HepG2 (cell line): ENCODE data around the gene IL21R. TPM values are rescaled to one million over a fixed set of nuclear protein-coding genes. Genes with fewer than 3 reads are reported as not detected.

Source experiments
- ATAC-seq: fragments of 200-7000 bp; cut with Tn5 transposase; 3 replicates; pipeline ENCODE4 v1.9.1; 2020; ENCODE audit warnings: mild to moderate bottlenecking, moderate library complexity
- BruUV-seq: library from RNA; stranded (reverse); fragments of 400-500 nt; replicated peaks from 2 replicates; lab custom pipeline; 2021; lab: Mats Ljungman, UMichigan
- CTCF ChIA-PET: fragments of 300-600 bp; formaldehyde crosslinking; extraction: SDS; loops from one replicate; lab custom pipeline; 2021; ENCODE audit warnings: low total read pairs, inconsistent platforms, low intra/inter-chr PET ratio; lab: Yijun Ruan, JAX
- POLR2A ChIA-PET: fragments of 350-600 bp; sonication (Branson Sonifier 250); formaldehyde crosslinking; loops from one replicate; lab custom pipeline; 2020; ENCODE audit warnings: antibody characterized with exemption, inconsistent platforms; lab: Yijun Ruan, JAX
- DNase-seq: peaks from one replicate; pipeline ENCODE4 v3.0.0-alpha.2; 2015; ENCODE audit warnings: low spot score
- FAIRE-seq: peaks from 3 replicates; lab custom pipeline; 2011; peaks lifted over from hg19 to GRCh38; lab: Jason Lieb, UNC
- H2AFZ ChIP-seq: one replicate; pipeline ENCODE4 v1.6.1; 2011; ENCODE audit warnings: low read length, inconsistent platforms
- H3K27ac ChIP-seq: fragments of 300-600 bp; 3 replicates; pipeline ENCODE4 v1.8.0; 2011; ENCODE audit warnings: mixed run types, mild to moderate bottlenecking, mixed read lengths, low read length, inconsistent platforms; ENCODE audit not compliant: insufficient read depth; ENCODE audit errors: extremely low read length
- H3K27me3 ChIP-seq, 2 experiments: fragments of 200-600 bp in 1 of 2; 2 replicates in 1 of 2; 3 replicates in 1 of 2; pipeline versions ENCODE4 v1.6.0 to v1.8.0; 2011; ENCODE audit warnings: low read length in 2 of 2, mild to moderate bottlenecking in 2 of 2, moderate library complexity in 2 of 2, inconsistent platforms in 1 of 2; ENCODE audit not compliant: insufficient read depth in 2 of 2, control insufficient read depth in 1 of 2
- H3K36me3 ChIP-seq, 2 experiments: fragments of 200-600 bp in 1 of 2; replicated peaks in 1 of 2; 2 replicates in 1 of 2; 3 replicates in 1 of 2; pipeline versions ENCODE4 v1.5.1 to v1.8.0; 2011; ENCODE audit warnings: low read length in 2 of 2, inconsistent platforms in 1 of 2; ENCODE audit not compliant: insufficient read depth in 2 of 2, control insufficient read depth in 1 of 2
- H3K4me1 ChIP-seq: 2 replicates; pipeline ENCODE4 v1.5.1; 2012; ENCODE audit warnings: low read length, inconsistent platforms; ENCODE audit not compliant: insufficient read depth
- H3K4me2 ChIP-seq: 2 replicates; pipeline ENCODE4 v1.6.0; 2011; ENCODE audit warnings: low read depth, low read length, inconsistent platforms
- H3K4me3 ChIP-seq, 3 experiments: fragments of 200-600 bp in 1 of 3; sonication (generic), shearing (Covaris generic) in 1 of 3; replicated peaks in 1 of 3; 2 replicates each; pipeline ENCODE4 v1.5.1; 2011 to 2016; ENCODE audit warnings: low read length in 3 of 3, inconsistent platforms in 2 of 3, low read depth in 2 of 3, mild to moderate bottlenecking in 2 of 3, control low read depth in 1 of 3, mixed read lengths in 1 of 3; ENCODE audit not compliant: insufficient read depth in 1 of 3
- H3K79me2 ChIP-seq: one replicate; pipeline ENCODE4 v1.6.1; 2011; ENCODE audit warnings: low read length, inconsistent platforms; ENCODE audit not compliant: insufficient read depth
- H3K9ac ChIP-seq: 2 replicates; pipeline ENCODE4 v1.6.0; 2011; ENCODE audit warnings: mild to moderate bottlenecking, low read depth, low read length, inconsistent platforms; ENCODE audit not compliant: insufficient read depth
- H3K9me3 ChIP-seq: 2 replicates; pipeline ENCODE4 v1.5.1; 2012; ENCODE audit warnings: mild to moderate bottlenecking, low read length
- H4K20me1 ChIP-seq: 2 replicates; pipeline ENCODE4 v1.6.0; 2011; ENCODE audit warnings: inconsistent platforms, mild to moderate bottlenecking, low read length, moderate library complexity; ENCODE audit not compliant: insufficient read depth
- AGO2 ChIP-seq: fragments of 200-400 bp; formaldehyde crosslinking; optimal IDR thresholded peaks from 2 replicates; pipeline ENCODE3; 2017; ENCODE audit warnings: mild to moderate bottlenecking, low read depth, low read length, moderate library complexity
- ATF7 ChIP-seq, 2 experiments: fragments of 450-650 bp in 1 of 2; sonication (generic) in 1 of 2; formaldehyde crosslinking in 1 of 2; IDR thresholded peaks; 2 replicates each; pipeline versions ENCODE4 v1.4.0 to v1.6.1; 2016 to 2020; ENCODE audit warnings: antibody characterized with exemption in 1 of 2, mild to moderate bottlenecking in 1 of 2, missing genetic modification reagents in 1 of 2
- HMG20B ChIP-seq: conservative IDR thresholded peaks from 2 replicates; pipeline ENCODE4 v1.6.1; 2016; ENCODE audit warnings: missing genetic modification reagents, missing compliant biosample characterization
- HNF1B ChIP-seq: sonication (generic); formaldehyde crosslinking; IDR thresholded peaks from 2 replicates; pipeline ENCODE4 v1.5.1; 2020; ENCODE audit warnings: mild to moderate bottlenecking, moderate library complexity, missing genetic modification reagents
- RBAK ChIP-seq: sonication (generic); formaldehyde crosslinking; IDR thresholded peaks from 2 replicates; pipeline ENCODE4 v1.5.1; 2020; ENCODE audit warnings: mild to moderate bottlenecking, missing genetic modification reagents
- ZZZ3 ChIP-seq: sonication (generic); formaldehyde crosslinking; IDR thresholded peaks from 2 replicates; pipeline ENCODE4 v1.4.0; 2020; ENCODE audit warnings: missing genetic modification reagents, mild to moderate bottlenecking, borderline replicate concordance
- WGBS: methylation state at CpG from one replicate; pipeline ENCODE4 v1.1.6; 2017; ENCODE audit warnings: low lambda C conversion rate; 5-methylcytosine and 5-hydroxymethylcytosine counted together
- in situ Hi-C: cut with HindIII; loops from 2 replicates; pipeline ENCODE4 v1.10.0; 2017; ENCODE audit warnings: low pct_unique_long_range_greater_than_20kb; ENCODE audit not compliant: extremely low pct_ligation_motif_present
- intact Hi-C: fragments of 100-400 bp; cut with micrococcal nuclease; formaldehyde crosslinking; loops from one replicate; pipeline ENCODE4 v1.10.0; 2022; ENCODE audit not compliant: unreplicated experiment
- polyA plus RNA-seq, 8 experiments: library from polyadenylated mRNA; depleted of rRNA in 3 of 8; stranded (reverse) in 7 of 8; unstranded in 1 of 8; fragments of >200 nt; fragmentation: Illumina TruSeq in 4 of 8; extraction: Trizol in 4 of 8; gene quantifications; 2 replicates each; pipeline versions ENCODE4 v1.2.1 to v1.2.3, GENCODE V29; 2011 to 2016; ENCODE audit warnings: low read depth in 4 of 8, missing spikeins in 1 of 8, mixed read lengths in 1 of 8; ENCODE audit not compliant: insufficient read depth in 1 of 8
- total RNA-seq, 5 experiments: library from RNA; depleted of rRNA; stranded (reverse); fragments of >200 nt; fragmentation: Illumina TruSeq; extraction: Trizol; gene quantifications; 2 replicates each; pipeline ENCODE4 v1.2.3, GENCODE V29; 2016; ENCODE audit warnings: low read depth in 1 of 5

IL21R gene
- total and polyA plus RNA-seq, 2 of the 13 experiments (the other 11 are each of a cell fraction or from before 2014, with no cell fraction given), result 0.49 to 0.64 TPM

GRCh38 chr16:27458987-27459688, 57.2 kb downstream of the IL21R start (continued):
- TF ChIP-seq ZZZ3 (CRISPR knock-in tag), result no peak
- TF ChIP-seq ATF7 (IDR thresholded peaks at IDR 0.05), result 0 out of 2 replicates have a peak, but pooled peaks have one; percentile 7
- no peak for TF ChIP-seq ATF7 (CRISPR knock-in tag; IDR thresholded peaks at IDR 0.05)
- no peak for TF ChIP-seq HMG20B (CRISPR knock-in tag)
- no peak for TF ChIP-seq RBAK (CRISPR knock-in tag)
- TF ChIP-seq, all 625 proteins: peak for 13

GRCh38 chr16:27460213-27460612, 58.2 kb downstream of the IL21R start:
- 94% methylated on average over 4 of the region's 4 CpGs for WGBS
- ChIA-PET CTCF (no interaction called here), POLR2A (no interaction called here)
- Histone ChIP-seq H3K4me3 (no peak overlapping the region), H4K20me1 (no peaks in the 10 kb centered on the region), H3K27ac (no peak overlapping the region), H3K4me2 (no peak overlapping the region), H3K9ac (no peak overlapping the region), H3K27me3 (no peaks in the 10 kb centered on the region), H3K9me3 (no peaks in the 10 kb centered on the region), H2AFZ (no peak overlapping the region), H3K79me2 (no peaks in the 10 kb centered on the region), H3K4me1 (no peaks in the 10 kb centered on the region), H3K36me3 (peaks cover 36 to 55% of the 10 kb centered on the region in 2 experiments; a peak in 4 of 5 replicates)
- no TSS peak for BruUV-seq
- ATAC-seq, result no peak
- DNase-seq, result no peak
- in situ Hi-C loops, result no loop called here
- FAIRE-seq, result no peak
- no peak for TF ChIP-seq HNF1B
- peak; percentile 60 for TF ChIP-seq AGO2
- intact Hi-C loops, result no loop called here
